Uterus (tissue), 4 donors: ENCODE data around the gene FHIT. TPM values are rescaled to one million over a fixed set of nuclear protein-coding genes. Genes with fewer than 3 reads are reported as not detected.

Experiments
- DNase-seq, 2 donors: peaks; one replicate each; pipeline ENCODE4 v3.0.0-alpha.2; 2019 to 2020
- H3K27ac ChIP-seq, 2 donors: fragments of 200-600 bp; sonication (generic); 1 replicate in 1 of 2; 2 replicates in 1 of 2; pipeline ENCODE4 v1.5.1; 2016 to 2018
- H3K27me3 ChIP-seq, 2 donors: fragments of 200-600 bp; sonication (generic); one replicate each; pipeline ENCODE4 v1.5.1; 2018 to 2019; ENCODE audit warnings: control low read depth in 1 of 2
- H3K36me3 ChIP-seq, 2 donors: fragments of 200-600 bp; sonication (generic); one replicate each; pipeline ENCODE4 v1.5.1; 2019; ENCODE audit warnings: control low read depth in 1 of 2
- H3K4me1 ChIP-seq, 2 donors: fragments of 200-600 bp; sonication (generic); one replicate each; pipeline ENCODE4 v1.5.1; 2018 to 2019; ENCODE audit warnings: control low read depth in 1 of 2
- H3K4me3 ChIP-seq, 2 donors: fragments of 200-600 bp; sonication (generic); 1 replicate in 1 of 2; 2 replicates in 1 of 2; pipeline ENCODE4 v1.5.1; 2018 to 2019; ENCODE audit warnings: mild to moderate bottlenecking in 1 of 2
- H3K9me3 ChIP-seq, 2 donors: fragments of 200-600 bp; sonication (generic); one replicate each; pipeline ENCODE4 v1.5.1; 2019; ENCODE audit warnings: control low read depth in 1 of 2
- CTCF ChIP-seq, 4 experiments: fragments of 200-600 bp in 2 of 4; fragments of 450-650 bp in 2 of 4; sonication (generic) in 2 of 4; IDR thresholded peaks; one replicate each; pipeline ENCODE4 v1.5.1; 2016 to 2019; ENCODE audit warnings: antibody characterized with exemption in 4 of 4, mild to moderate bottlenecking in 2 of 4, moderate library complexity in 1 of 4
- POLR2A ChIP-seq, 2 donors: fragments of 450-650 bp; IDR thresholded peaks; one replicate each; pipeline ENCODE4 v1.6.1; 2016; ENCODE audit warnings: antibody characterized with exemption in 2 of 2, mild to moderate bottlenecking in 1 of 2, moderate library complexity in 1 of 2
- intact Hi-C: fragments of 100-400 bp; cut with DNase I; formaldehyde crosslinking; loops from one replicate; pipeline ENCODE4 v1.15.1; 2023; ENCODE audit warnings: low total_unique reads
- total RNA-seq, 4 donors: library from RNA; depleted of rRNA in 3 of 4; stranded (reverse); fragments of >200 nt in 3 of 4; gene quantifications; one replicate each; pipeline versions ENCODE4 v1.1.0 to v1.2.4, GENCODE V29; 2014 to 2023
- donor health status: DM: yes; HTN: yes; CAD: no.

Gene FHIT
- total RNA-seq, 4 donors from 2014 or later, result 1.3 to 15.2 (median 7.3) TPM

GRCh38 chr3:60160822-60161748 is 1090.2 kb downstream of the FHIT start:
- H3K4me3 ChIP-seq, result no peak overlapping the region
- no peaks in the 10 kb centered on the region for H3K4me1 ChIP-seq
- DNase-seq, result no peak
- H3K36me3 ChIP-seq, result no peaks in the 10 kb centered on the region
- no peak for TF ChIP-seq POLR2A (IDR thresholded peaks at IDR 0.05)
- TF ChIP-seq CTCF (IDR thresholded peaks at IDR 0.05), result no peak
- no peaks in the 10 kb centered on the region for H3K9me3 ChIP-seq
- no peak overlapping the region for H3K27ac ChIP-seq
- intact Hi-C loops, result no loop called here
- no peaks in the 10 kb centered on the region for H3K27me3 ChIP-seq

GRCh38 chr3:60160111-60160821 is 1091.0 kb downstream of the FHIT start:
- Histone ChIP-seq H3K27ac (no peak overlapping the region), H3K27me3 (no peaks in the 10 kb centered on the region), H3K4me3 (no peak overlapping the region), H3K9me3 (no peaks in the 10 kb centered on the region), H3K4me1 (no peaks in the 10 kb centered on the region), H3K36me3 (no peaks in the 10 kb centered on the region)
- DNase-seq, result no peak
- TF ChIP-seq POLR2A (IDR thresholded peaks at IDR 0.05), result no peak
- no peak for TF ChIP-seq CTCF (IDR thresholded peaks at IDR 0.05)
- intact Hi-C loops, result no loop called here

- DNase-seq, result no peak
- intact Hi-C loops, result no loop called here
- no peaks in the 10 kb centered on the region for H3K36me3 ChIP-seq
- no peaks in the 10 kb centered on the region for H3K4me1 ChIP-seq
- H3K27ac ChIP-seq, result no peak overlapping the region
- no peaks in the 10 kb centered on the region for H3K9me3 ChIP-seq
- TF ChIP-seq POLR2A (IDR thresholded peaks at IDR 0.05), result no peak
- TF ChIP-seq CTCF (IDR thresholded peaks at IDR 0.05), result no peak
- no peaks in the 10 kb centered on the region for H3K27me3 ChIP-seq
- H3K4me3 ChIP-seq, result no peak overlapping the region
Observed at GRCh38 chr3:60158035-60158434, 1093.2 kb downstream of the FHIT start.

GRCh38 chr3:60154011-60154410 is 1097.2 kb downstream of the FHIT start:
- Histone ChIP-seq H3K9me3 (no peaks in the 10 kb centered on the region), H3K27ac (no peak overlapping the region), H3K36me3 (no peaks in the 10 kb centered on the region), H3K4me1 (no peaks in the 10 kb centered on the region), H3K27me3 (no peaks in the 10 kb centered on the region), H3K4me3 (no peak overlapping the region)
- intact Hi-C loops, result no loop called here
- TF ChIP-seq POLR2A (IDR thresholded peaks at IDR 0.05) (no peak), CTCF (IDR thresholded peaks at IDR 0.05) (no peak)
- DNase-seq, result no peak
